A549 (cell line): ENCODE data around the gene UCKL1.

Experiments
- CTCF ChIP-seq: fragments of >200 bp; sonication (Bioruptor Twin); formaldehyde crosslinking; IDR thresholded peaks from 3 replicates; pipeline ENCODE4 v1.5.1; 2016
- EP300 ChIP-seq, 2 experiments: fragments of >200 bp; sonication (Bioruptor Twin); formaldehyde crosslinking; IDR thresholded peaks; 2 replicates in 1 of 2; 3 replicates in 1 of 2; pipeline ENCODE4 v1.6.1; 2016 to 2017
- POLR2A ChIP-seq: IDR thresholded peaks from 2 replicates; pipeline ENCODE4 v1.6.1; 2012; ENCODE audit warnings: mild to moderate bottlenecking, low read length
- RNF2 ChIP-seq: fragments of 200-600 bp; sonication (generic); IDR thresholded peaks from 2 replicates; pipeline ENCODE4 v1.6.1; 2016; ENCODE audit warnings: low read depth, mild to moderate bottlenecking, antibody characterized with exemption, moderate library complexity, borderline replicate concordance

DNA sequence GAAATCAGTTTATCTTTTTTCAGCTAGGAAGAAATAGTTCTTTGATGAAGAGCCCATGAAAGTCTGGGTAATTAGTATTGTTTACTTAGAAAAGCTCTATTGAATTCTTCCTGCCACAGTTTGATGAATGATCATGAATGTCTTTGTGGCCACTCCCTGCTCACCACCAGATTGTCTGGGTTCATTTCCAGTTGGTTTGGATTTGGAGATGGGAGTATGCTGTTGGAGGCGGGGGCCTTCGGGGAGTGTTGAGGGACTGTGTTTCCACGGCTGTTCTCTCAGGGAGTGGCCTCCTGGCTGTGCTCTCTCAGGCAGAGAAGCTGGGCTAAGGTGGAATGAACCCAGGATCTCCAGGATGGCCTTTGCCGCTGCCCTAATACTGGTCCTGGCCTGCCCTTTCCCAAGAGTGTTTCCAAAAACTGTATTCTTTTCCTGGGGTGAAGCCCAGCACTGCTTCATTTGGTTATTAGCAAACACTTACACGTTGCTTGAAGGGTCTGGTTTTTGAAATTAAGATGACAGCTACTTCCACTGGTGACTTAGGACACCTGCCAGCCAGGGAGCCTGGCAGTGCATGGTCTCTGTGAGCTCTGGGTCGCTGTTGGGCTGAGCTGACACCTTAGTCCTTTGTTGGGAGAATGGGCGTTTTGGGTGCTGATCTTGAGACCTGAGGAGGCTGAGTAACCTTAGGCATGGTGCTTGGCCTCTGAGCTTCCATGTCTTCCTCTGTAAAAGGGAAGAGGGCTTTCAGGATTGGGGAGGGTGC lies 47.9 kb upstream of the UCKL1 start:
- TF ChIP-seq CTCF (no peak), RNF2 (no peak), EP300 (IDR thresholded peaks at IDR 0.05) (no peak), POLR2A (no peak)
